Endothelial cell of umbilical vein (primary cell): ENCODE data around the gene NELFE. TPM values are rescaled to one million over a fixed set of nuclear protein-coding genes. Genes with fewer than 3 reads are reported as not detected.
"Not testable (repeated sequence)": the region's sequence is repeated elsewhere in the genome, so short reads cannot be mapped to it uniquely, and the experiment has no call there.

Experiments
- BruUV-seq: library from RNA; stranded (reverse); fragments of 400-500 nt; replicated peaks from 2 replicates; lab custom pipeline; 2021; lab: Mats Ljungman, UMichigan
- CTCF ChIA-PET: fragments of 300-600, 350-600 bp; sonication (Branson Sonifier 250); formaldehyde crosslinking; loops from one replicate; lab custom pipeline; 2021; ENCODE audit warnings: antibody characterized with exemption, inconsistent platforms; lab: Charles Lee
- POLR2A ChIA-PET: fragments of 300-600, 350-600 bp; sonication (Branson Sonifier 250); formaldehyde crosslinking; loops from one replicate; lab custom pipeline; 2021; ENCODE audit warnings: antibody characterized with exemption, inconsistent platforms; lab: Charles Lee
- DNase-seq: peaks from one replicate; pipeline ENCODE4 v3.0.0-alpha.2; 2011; ENCODE audit warnings: low read depth, low spot score
- FAIRE-seq: peaks from 2 replicates; lab custom pipeline; 2011; peaks lifted over from hg19 to GRCh38; lab: Jason Lieb, UNC
- H2AFZ ChIP-seq: 2 replicates; pipeline ENCODE4 v1.6.0; 2012; ENCODE audit warnings: low read depth, low read length, control low read depth, inconsistent platforms
- H3K27ac ChIP-seq: 2 replicates; pipeline ENCODE4 v1.5.1; 2011; ENCODE audit warnings: low read depth, mild to moderate bottlenecking, control low read depth, low read length, moderate library complexity; ENCODE audit not compliant: insufficient read depth
- H3K27me3 ChIP-seq, 2 experiments: 2 replicates each; pipeline versions ENCODE4 v1.6.0 to v1.6.1; 2011; ENCODE audit warnings: low read length in 2 of 2, mixed read lengths in 1 of 2; ENCODE audit not compliant: control insufficient read depth in 2 of 2, insufficient read depth in 2 of 2
- H3K36me3 ChIP-seq, 2 experiments: 2 replicates in 1 of 2; 3 replicates in 1 of 2; pipeline ENCODE4 v1.5.1; 2011; ENCODE audit warnings: low read length in 2 of 2, mild to moderate bottlenecking in 1 of 2, moderate library complexity in 1 of 2; ENCODE audit not compliant: control insufficient read depth in 2 of 2, insufficient read depth in 2 of 2; ENCODE audit errors: extremely low read depth in 1 of 2
- H3K4me1 ChIP-seq: 3 replicates; pipeline ENCODE4 v1.5.1; 2011; ENCODE audit warnings: mild to moderate bottlenecking, low read length; ENCODE audit not compliant: control insufficient read depth, insufficient read depth; ENCODE audit errors: extremely low read depth
- H3K4me2 ChIP-seq: 2 replicates; pipeline ENCODE4 v1.6.1; 2011; ENCODE audit warnings: low read length, control low read depth, mixed read lengths; ENCODE audit not compliant: insufficient read depth
- H3K4me3 ChIP-seq, 3 experiments: fragments of 200-600 bp in 1 of 3; sonication (generic), shearing (Covaris generic) in 1 of 3; replicated peaks in 1 of 3; 2 replicates each; pipeline ENCODE4 v1.5.1; 2011 to 2016; ENCODE audit warnings: control low read depth in 3 of 3, low read length in 3 of 3, mild to moderate bottlenecking in 2 of 3, inconsistent platforms in 1 of 3, low read depth in 1 of 3, moderate library complexity in 1 of 3; ENCODE audit not compliant: insufficient read depth in 1 of 3
- H3K79me2 ChIP-seq: 2 replicates; pipeline ENCODE4 v1.6.0; 2012; ENCODE audit warnings: low read length, inconsistent platforms; ENCODE audit not compliant: control insufficient read depth, insufficient read depth
- H3K9ac ChIP-seq: replicated peaks from 2 replicates; pipeline ENCODE3; 2011; ENCODE audit warnings: low read length, control low read depth; ENCODE audit not compliant: insufficient read depth; ENCODE audit errors: extremely low read depth
- H3K9me1 ChIP-seq: replicated peaks from 3 replicates; pipeline ENCODE4 v1.6.0; 2011; ENCODE audit warnings: mild to moderate bottlenecking, low read length; ENCODE audit not compliant: control insufficient read depth, insufficient read depth; ENCODE audit errors: extremely low read depth
- H3K9me3 ChIP-seq: replicated peaks from 2 replicates; pipeline ENCODE4 v1.5.1; 2012; ENCODE audit warnings: low read length, inconsistent platforms; ENCODE audit not compliant: control insufficient read depth, insufficient read depth
- H4K20me1 ChIP-seq: replicated peaks from 2 replicates; pipeline ENCODE3; 2011; ENCODE audit warnings: mild to moderate bottlenecking, low read length; ENCODE audit not compliant: control insufficient read depth, insufficient read depth; ENCODE audit errors: extremely low read depth
- CTCF ChIP-seq, 2 donors: IDR thresholded peaks; 1 replicate in 1 of 2; 2 replicates in 1 of 2; pipeline ENCODE4 v1.5.1; 2011; ENCODE audit warnings: low read length in 2 of 2, mild to moderate bottlenecking in 2 of 2, moderate library complexity in 2 of 2, control low read depth in 1 of 2, inconsistent platforms in 1 of 2, low read depth in 1 of 2; ENCODE audit not compliant: insufficient read depth in 1 of 2; ENCODE audit errors: extremely low read depth in 1 of 2
- EZH2 ChIP-seq: IDR thresholded peaks from 2 replicates; pipeline ENCODE4 v1.6.1; 2012; ENCODE audit warnings: borderline replicate concordance, low read depth, mild to moderate bottlenecking, moderate library complexity, low read length, inconsistent platforms; ENCODE audit not compliant: severe bottlenecking
- FOS ChIP-seq: IDR thresholded peaks from 2 replicates; pipeline ENCODE4 v1.6.1; 2011; ENCODE audit warnings: mild to moderate bottlenecking, low read length, moderate library complexity, borderline replicate concordance; ENCODE audit not compliant: insufficient read depth
- GATA2 ChIP-seq: IDR thresholded peaks from 2 replicates; pipeline ENCODE4 v1.7.0; 2011; ENCODE audit warnings: low read depth, mild to moderate bottlenecking, moderate library complexity, mixed read lengths, low read length; ENCODE audit not compliant: insufficient read length, insufficient read depth
- JUN ChIP-seq: IDR thresholded peaks from 2 replicates; pipeline ENCODE4 v1.6.1; 2011; ENCODE audit warnings: borderline replicate concordance, low read depth; ENCODE audit not compliant: insufficient read length, insufficient read depth
- MYC ChIP-seq: IDR thresholded peaks from one replicate; pipeline ENCODE4 v1.6.1; 2011; ENCODE audit warnings: mild to moderate bottlenecking, low read depth, low read length
- POLR2A ChIP-seq: IDR thresholded peaks from 2 replicates; pipeline ENCODE4 v1.6.1; 2012; ENCODE audit warnings: low read depth, mild to moderate bottlenecking, control low read depth, low read length
- POLR2AphosphoS5 ChIP-seq: IDR thresholded peaks from 2 replicates; pipeline ENCODE4 v1.6.1; 2012; ENCODE audit warnings: low read depth, mild to moderate bottlenecking, control low read depth, low read length, moderate library complexity; ENCODE audit not compliant: insufficient read depth
- dilution Hi-C: fragments of 300-500 bp; cut with MboI; formaldehyde crosslinking; loops from one replicate; pipeline ENCODE4 v1.15.0; 2019; ENCODE audit warnings: low sequenced_read_pairs; ENCODE audit not compliant: extremely low pct_ligation_motif_present
- intact Hi-C: fragments of 100-400 bp; cut with micrococcal nuclease; formaldehyde crosslinking; loops from one replicate; pipeline ENCODE4 v1.10.0; 2022
- polyA plus RNA-seq, 4 experiments: library from polyadenylated mRNA; depleted of rRNA in 3 of 4; stranded (reverse) in 3 of 4; unstranded in 1 of 4; fragments of >200 nt; gene quantifications; 2 replicates each; pipeline versions ENCODE4 v1.2.1 to v1.2.3, GENCODE V29; 2011 to 2012; ENCODE audit warnings: missing spikeins in 1 of 4
- total RNA-seq: library from RNA; stranded (reverse); gene quantifications from 2 replicates; pipeline ENCODE4 v1.2.3, GENCODE V29; 2021
- TF ChIP-seq, protein P1 (sequence below): IDR thresholded peaks from 2 replicates; pipeline ENCODE4 v1.6.1; 2011; ENCODE audit not compliant: insufficient read depth, insufficient read length

Gene NELFE
- total and polyA plus RNA-seq, 2 donors (not counting 3 experiments of a cell fraction or from before 2014, with no cell fraction given) = 55.8 to 68.5 TPM

DNA sequence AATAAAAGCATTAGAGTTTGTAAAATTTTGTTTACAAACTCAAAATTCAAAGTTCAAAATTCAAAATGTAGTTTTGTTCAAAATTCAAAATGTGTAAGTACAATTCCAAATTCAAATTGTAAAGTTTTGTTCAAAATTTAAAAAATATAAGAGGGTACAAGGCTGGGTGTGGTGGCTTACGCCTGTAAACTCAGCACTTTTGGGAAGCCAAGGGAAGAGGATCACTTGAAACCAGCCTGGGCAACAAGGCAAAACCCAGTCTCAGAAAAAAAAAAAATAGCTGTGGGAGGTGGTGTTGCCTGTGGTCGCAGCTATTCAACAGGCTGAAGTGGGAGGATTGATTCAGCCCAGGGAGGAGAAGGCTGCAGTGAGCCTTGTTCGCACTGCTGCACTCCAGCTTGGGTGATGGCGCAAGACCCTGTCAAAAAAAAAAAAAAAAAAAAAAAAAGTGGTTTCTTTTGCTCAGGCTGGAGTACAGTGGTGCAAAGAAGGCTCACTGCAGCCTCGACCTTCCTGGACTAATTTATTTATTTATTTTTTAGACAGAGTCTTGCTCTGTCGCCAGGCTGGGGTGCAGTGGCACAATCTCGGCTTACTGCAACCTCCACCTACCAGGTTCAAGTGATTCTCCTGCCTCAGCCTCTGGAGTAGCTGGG, 51.5 kb downstream of the NELFE start:
- H3K79me2 ChIP-seq = no peaks in the 10 kb centered on the region
- H3K9ac ChIP-seq = no peak overlapping the region
- no peak overlapping the region for H3K4me3 ChIP-seq
- H3K9me1 ChIP-seq = no peaks in the 10 kb centered on the region
- POLR2A ChIA-PET = interaction anchor here (0.7 kb wide), 2 partner anchors 25 to 38 kb away, joined by 3 to 11 read pairs; no protein-coding TSS in a partner anchor
- H3K4me2 ChIP-seq = no peak overlapping the region
- no peaks in the 10 kb centered on the region for H3K9me3 ChIP-seq
- H2AFZ ChIP-seq = no peak overlapping the region
- peaks cover 3% of the 10 kb centered on the region for H3K4me1 ChIP-seq
- TF ChIP-seq FOS (no peak), GATA2 (no peak), CTCF (IDR thresholded peaks at IDR 0.05; ENCODE audit: extremely low read depth in 1 of 2, insufficient read depth in 1 of 2, low read depth in 1 of 2, low read length in 2 of 2) (no peak), JUN (no peak), POLR2AphosphoS5 (no peak), POLR2A (no peak), EZH2 (no peak), MYC (no peak)
- TF ChIP-seq, protein P1, sequence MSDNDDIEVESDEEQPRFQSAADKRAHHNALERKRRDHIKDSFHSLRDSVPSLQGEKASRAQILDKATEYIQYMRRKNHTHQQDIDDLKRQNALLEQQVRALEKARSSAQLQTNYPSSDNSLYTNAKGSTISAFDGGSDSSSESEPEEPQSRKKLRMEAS = no peak
- intact Hi-C loops = no loop called here
- DNase-seq = no peak
- peaks cover 5 to 12% of the 10 kb centered on the region in 2 experiments for H3K27me3 ChIP-seq
- BruUV-seq = no TSS peak
- CTCF ChIA-PET = interaction anchor here (0.7 to 1.4 kb wide), 3 partner anchors 11 to 1366 kb away, joined by 3 to 4 read pairs (median 3); no protein-coding TSS in a partner anchor
- no peak for FAIRE-seq
- H4K20me1 ChIP-seq = no peaks in the 10 kb centered on the region
- H3K36me3 ChIP-seq = no peaks in the 10 kb centered on the region
- dilution Hi-C loops = no loop called here
- no peak overlapping the region for H3K27ac ChIP-seq

DNA sequence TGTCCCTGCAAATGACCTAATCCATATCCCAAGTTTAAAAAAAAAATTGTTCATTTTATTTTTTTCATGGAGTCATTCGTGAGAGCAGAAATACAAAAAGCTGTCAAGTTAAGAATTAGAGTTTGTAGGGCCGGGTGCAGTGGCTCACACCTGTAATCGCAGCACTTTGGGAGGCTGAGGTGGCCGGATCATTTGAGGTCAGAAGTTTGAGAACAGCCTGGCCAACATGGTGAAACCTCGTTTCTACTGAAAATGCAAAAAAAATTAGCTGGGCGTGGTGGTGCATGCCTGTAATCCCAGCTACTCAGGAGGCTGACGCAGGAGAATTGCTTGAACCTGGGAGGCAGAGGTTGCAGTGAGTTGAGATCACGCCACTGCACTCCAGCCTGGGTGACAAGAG, 52.0 kb downstream of the NELFE start:
- H3K9ac ChIP-seq, FAIRE-seq, H2AFZ ChIP-seq, dilution Hi-C loops, H3K4me3 ChIP-seq, H3K9me1 ChIP-seq, H3K36me3 ChIP-seq, BruUV-seq, H3K79me2 ChIP-seq, H3K27ac ChIP-seq, DNase-seq, POLR2A ChIA-PET, intact Hi-C loops, H3K4me2 ChIP-seq, H4K20me1 ChIP-seq, H3K4me1 ChIP-seq, H3K9me3 ChIP-seq: not testable (repeated sequence)
- H3K27me3 ChIP-seq = peaks cover 5 to 12% of the 10 kb centered on the region in 2 experiments
- CTCF ChIA-PET = interaction anchor here (0.7 to 1.5 kb wide), 2 partner anchors 46 to 1365 kb away, joined by 4 to 5 read pairs; no protein-coding TSS in a partner anchor
